Measurements from ENCODE around the gene SMYD5.

DNA sequence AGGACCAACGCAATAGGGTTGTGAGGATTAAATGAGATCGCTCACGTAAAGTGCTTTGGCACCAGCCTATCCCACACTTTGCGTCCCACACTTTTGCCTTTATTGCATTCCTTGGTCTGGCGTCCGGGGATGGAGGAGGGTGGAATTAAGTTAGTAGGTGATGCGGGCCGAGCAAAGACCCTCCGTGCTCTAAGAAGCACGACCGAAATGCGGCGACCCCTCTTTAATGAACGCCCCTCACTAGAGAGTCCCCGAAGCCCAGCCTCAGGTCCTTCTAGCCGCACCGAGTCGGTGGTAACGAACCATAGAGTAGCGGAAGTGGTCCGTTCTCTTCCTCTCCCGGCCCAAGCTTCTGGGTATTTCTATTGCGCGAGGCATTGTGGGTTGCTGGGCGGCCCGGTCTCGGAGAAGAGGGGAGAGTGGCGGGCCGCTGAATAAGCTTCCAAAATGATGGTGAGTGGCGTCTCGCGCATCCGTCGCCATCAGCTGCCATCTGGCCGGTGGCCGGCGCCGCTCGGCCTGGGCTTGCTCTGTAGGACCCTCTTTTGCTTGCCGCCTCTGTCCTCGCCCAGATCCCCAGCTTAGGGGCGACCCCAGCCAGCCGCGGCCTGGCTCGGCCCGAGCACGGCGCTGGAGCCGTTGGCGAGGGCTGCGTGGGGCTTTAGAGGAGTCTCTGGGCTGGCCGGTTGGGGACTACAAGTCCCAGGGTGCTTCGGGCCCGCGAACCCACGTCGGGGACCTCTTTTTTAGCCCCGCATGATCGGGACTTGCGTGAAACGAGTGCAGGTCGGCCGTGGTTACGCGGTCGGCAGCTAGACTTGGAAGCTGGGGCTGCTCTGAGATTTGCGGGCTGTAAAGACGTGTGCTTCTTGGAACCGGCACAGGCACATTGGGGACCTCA is 20.1 kb downstream of the SMYD5 start, which contains the start of gene CCT7:
- TF ChIP-seq POLR2A (IDR thresholded peaks at IDR 0.05) (peak in 2 of 4 donors; percentile 67 to 77), CTCF (IDR thresholded peaks at IDR 0.05) (no peak)
